SU-DHL-6 (cell line): ENCODE data around the gene SMIM23.

Experiments used
- H2AFZ ChIP-seq: fragments of 200-600 bp; sonication (generic); 2 replicates; pipeline ENCODE4 v1.6.1; 2014; ENCODE audit warnings: low read depth, mild to moderate bottlenecking, moderate library complexity, mixed read lengths, antibody characterized with exemption, low read length; ENCODE audit not compliant: severe bottlenecking
- H3F3A ChIP-seq: fragments of 200-600 bp; shearing (Covaris generic); 2 replicates; pipeline ENCODE4 v1.6.0; 2016; ENCODE audit warnings: antibody characterized with exemption, mild to moderate bottlenecking; ENCODE audit not compliant: insufficient read depth
- H3K27ac ChIP-seq: fragments of 200-600 bp; sonication (generic); 2 replicates; pipeline ENCODE4 v1.5.1; 2016; ENCODE audit warnings: low read depth, mild to moderate bottlenecking, low read length, moderate library complexity, mixed read lengths
- H3K27me3 ChIP-seq: fragments of 200-600 bp; sonication (generic), shearing (Covaris generic); 2 replicates; pipeline ENCODE4 v1.6.0; 2014; ENCODE audit warnings: mild to moderate bottlenecking, low read length
- H3K36me3 ChIP-seq: fragments of 200-600 bp; sonication (generic); 2 replicates; pipeline ENCODE4 v1.6.1; 2014; ENCODE audit warnings: mild to moderate bottlenecking, low read length, mixed read lengths
- H3K4me2 ChIP-seq: fragments of 300-600, 200-600 bp; shearing (Covaris generic), sonication (generic); 2 replicates; pipeline ENCODE4 v1.6.0; 2014; ENCODE audit warnings: low read length, low read depth, mild to moderate bottlenecking; ENCODE audit not compliant: poor library complexity, severe bottlenecking
- H3K4me3 ChIP-seq: fragments of 200-600 bp; sonication (generic); 2 replicates; pipeline ENCODE4 v1.5.1; 2014; ENCODE audit warnings: antibody characterized with exemption, low read length, mild to moderate bottlenecking, mixed read lengths; ENCODE audit not compliant: insufficient read depth, poor library complexity, severe bottlenecking
- H3K79me2 ChIP-seq: fragments of 200-600 bp; sonication (generic); 2 replicates; pipeline ENCODE4 v1.6.1; 2014; ENCODE audit warnings: mild to moderate bottlenecking, low read length, moderate library complexity; ENCODE audit not compliant: insufficient read depth
- H3K9ac ChIP-seq: fragments of 200-600 bp; sonication (generic); 2 replicates; pipeline ENCODE4 v1.7.0; 2014; ENCODE audit warnings: mild to moderate bottlenecking, low read length
- H3K9me2 ChIP-seq: fragments of 200-600 bp; sonication (generic); replicated peaks from 2 replicates; pipeline ENCODE4 v1.6.1; 2014; ENCODE audit warnings: low read length; ENCODE audit not compliant: insufficient read depth
- H3K9me3 ChIP-seq: fragments of 200-600 bp; sonication (generic); 2 replicates; pipeline ENCODE4 v1.6.1; 2014; ENCODE audit warnings: low read length, mixed read lengths; ENCODE audit not compliant: insufficient read depth
- H4K20me1 ChIP-seq: fragments of 200-600 bp; sonication (generic); 2 replicates; pipeline ENCODE4 v1.6.1; 2014; ENCODE audit warnings: low read depth, mild to moderate bottlenecking, antibody characterized with exemption, low read length, moderate library complexity, mixed read lengths
- CTCF ChIP-seq: fragments of 200-600 bp; sonication (generic); IDR thresholded peaks from one replicate; pipeline ENCODE4 v1.5.1; 2017; ENCODE audit warnings: antibody characterized with exemption, mild to moderate bottlenecking, low read length, moderate library complexity; ENCODE audit not compliant: insufficient read depth, poor library complexity, severe bottlenecking
- EZH2phosphoT487 ChIP-seq: fragments of 200-600 bp; sonication (generic), shearing (Covaris generic); conservative IDR thresholded peaks from 2 replicates; pipeline ENCODE4 v1.6.1; 2018; ENCODE audit warnings: mild to moderate bottlenecking, antibody characterized with exemption, low read length, moderate library complexity, mixed read lengths

The SMIM23 gene

GRCh38 chr5:171762021-171762608 lies 23.5 kb upstream of the SMIM23 start:
- Histone ChIP-seq H3K27ac (no peak overlapping the region), H3F3A (no peaks in the 10 kb centered on the region), H3K4me3 (no peak overlapping the region), H3K27me3 (no peaks in the 10 kb centered on the region), H3K36me3 (no peaks in the 10 kb centered on the region; the same call in 1 of the 2 replicates), H3K9ac (no peak overlapping the region), H3K9me2 (no peaks in the 10 kb centered on the region), H4K20me1 (no peaks in the 10 kb centered on the region), H3K9me3 (peaks cover 2% of the 10 kb centered on the region; the same call in 1 of the 2 replicates), H2AFZ (no peak overlapping the region), H3K79me2 (no peaks in the 10 kb centered on the region), H3K4me2 (no peak overlapping the region)
- TF ChIP-seq EZH2phosphoT487 = no peak
- TF ChIP-seq CTCF = no peak

- TF ChIP-seq CTCF = no peak
- TF ChIP-seq EZH2phosphoT487 = no peak
- Histone ChIP-seq H2AFZ (no peak overlapping the region), H4K20me1 (no peaks in the 10 kb centered on the region), H3K27ac (no peak overlapping the region), H3K36me3 (no peaks in the 10 kb centered on the region; the same call in 1 of the 2 replicates), H3K9me3 (peaks cover 5% of the 10 kb centered on the region; the same call in 1 of the 2 replicates), H3K9ac (no peak overlapping the region), H3F3A (no peaks in the 10 kb centered on the region), H3K4me3 (no peak overlapping the region), H3K9me2 (no peaks in the 10 kb centered on the region), H3K4me2 (no peak overlapping the region), H3K27me3 (no peaks in the 10 kb centered on the region), H3K79me2 (no peaks in the 10 kb centered on the region)
Measured at GRCh38 chr5:171762903-171763302, 22.7 kb upstream of the SMIM23 start.

- Histone ChIP-seq H3K79me2 (no peaks in the 10 kb centered on the region), H3K27me3 (no peaks in the 10 kb centered on the region), H3K36me3 (no peaks in the 10 kb centered on the region; the same call in 1 of the 2 replicates), H3K4me2 (no peak overlapping the region), H4K20me1 (no peaks in the 10 kb centered on the region), H3K9ac (no peak overlapping the region), H3F3A (no peaks in the 10 kb centered on the region), H3K4me3 (no peak overlapping the region), H2AFZ (no peak overlapping the region), H3K9me2 (no peaks in the 10 kb centered on the region), H3K9me3 (peaks cover 5% of the 10 kb centered on the region; the same call in 1 of the 2 replicates), H3K27ac (no peak overlapping the region)
- TF ChIP-seq EZH2phosphoT487 (no peak), CTCF (no peak)
Measured at GRCh38 chr5:171764265-171764664, 21.4 kb upstream of the SMIM23 start.
